ENCODE results near the gene CSNK1E.

CSNK1E gene

DNA sequence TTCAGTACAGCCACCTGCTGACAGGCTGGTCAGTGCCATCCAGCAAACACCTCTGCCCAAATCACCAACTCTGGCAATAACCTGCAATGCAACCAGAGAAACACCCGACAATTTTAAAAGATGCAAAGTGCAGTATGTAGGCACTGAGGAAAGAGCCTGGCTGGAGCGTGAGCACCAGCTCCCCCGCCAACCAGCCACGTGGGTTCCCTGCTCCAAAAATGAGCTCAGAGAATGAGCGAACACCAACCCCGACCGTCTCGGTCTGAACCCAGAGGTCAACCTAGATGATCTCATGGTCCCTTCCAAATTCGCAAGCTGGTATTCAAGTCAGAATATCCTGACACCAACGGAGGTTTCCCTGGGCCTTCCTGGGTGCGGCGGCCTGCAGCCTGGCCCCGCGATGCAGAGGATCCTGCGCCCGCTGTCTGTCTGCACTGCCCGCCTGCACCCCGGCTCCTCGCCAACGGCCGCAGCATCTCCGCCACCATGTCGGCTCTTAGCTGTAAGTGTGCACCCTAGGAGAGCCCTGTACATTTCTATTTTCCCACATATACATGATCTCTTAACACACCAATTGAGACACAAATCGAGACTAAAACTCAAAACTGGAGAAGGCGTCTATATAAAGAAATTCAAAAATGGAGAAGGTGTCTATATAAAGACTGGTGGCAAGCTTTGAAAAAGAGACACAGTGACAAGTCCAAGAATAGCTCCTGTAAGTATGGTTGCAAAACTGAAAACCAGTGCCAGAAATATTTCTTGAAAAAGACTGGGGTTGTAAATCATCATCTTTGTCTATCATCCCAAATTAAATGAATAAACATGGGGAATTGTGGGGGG lies 67.2 kb downstream of the CSNK1E start:
- Mint-ChIP-seq H3K27ac (no peak overlapping the region), H3K27me3 (ENCODE audit: low read depth) (no peaks in the 10 kb centered on the region), H3K4me3 (no peak overlapping the region), H3K36me3 (ENCODE audit: low read depth) (peaks cover 3% of the 10 kb centered on the region), H3K9me3 (no peaks in the 10 kb centered on the region), H3K4me1 (ENCODE audit: low read depth) (no peaks in the 10 kb centered on the region)
- no peak for DNase-seq (ENCODE audit: low spot score)

DNA sequence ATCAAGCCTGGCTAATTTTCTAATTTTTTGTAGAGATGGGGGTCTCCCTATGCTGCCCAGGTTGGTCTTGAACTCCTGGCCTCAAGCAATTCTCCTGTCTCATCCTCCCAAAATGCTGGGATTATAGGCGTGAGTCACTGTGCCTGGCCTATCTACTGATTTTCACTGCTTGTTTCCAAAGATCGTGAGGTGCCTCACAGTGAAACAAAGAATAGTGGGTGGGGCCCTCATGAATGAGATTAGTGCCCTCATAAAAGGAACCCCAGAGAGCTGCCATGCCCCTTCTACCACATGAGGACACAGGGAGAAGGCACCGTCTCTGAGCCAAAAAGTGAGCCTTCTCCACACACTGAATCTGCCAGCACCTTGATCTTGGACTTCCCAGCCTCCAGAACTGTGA lies 67.9 kb downstream of the CSNK1E start:
- no peaks in the 10 kb centered on the region for H3K9me3 Mint-ChIP-seq
- H3K27me3 Mint-ChIP-seq (ENCODE audit: low read depth) = no peaks in the 10 kb centered on the region
- peaks cover 3% of the 10 kb centered on the region for H3K36me3 Mint-ChIP-seq (ENCODE audit: low read depth)
- no peak overlapping the region for H3K4me3 Mint-ChIP-seq
- no peak for DNase-seq (ENCODE audit: low spot score)
- no peaks in the 10 kb centered on the region for H3K4me1 Mint-ChIP-seq (ENCODE audit: low read depth)
- H3K27ac Mint-ChIP-seq = no peak overlapping the region

DNA sequence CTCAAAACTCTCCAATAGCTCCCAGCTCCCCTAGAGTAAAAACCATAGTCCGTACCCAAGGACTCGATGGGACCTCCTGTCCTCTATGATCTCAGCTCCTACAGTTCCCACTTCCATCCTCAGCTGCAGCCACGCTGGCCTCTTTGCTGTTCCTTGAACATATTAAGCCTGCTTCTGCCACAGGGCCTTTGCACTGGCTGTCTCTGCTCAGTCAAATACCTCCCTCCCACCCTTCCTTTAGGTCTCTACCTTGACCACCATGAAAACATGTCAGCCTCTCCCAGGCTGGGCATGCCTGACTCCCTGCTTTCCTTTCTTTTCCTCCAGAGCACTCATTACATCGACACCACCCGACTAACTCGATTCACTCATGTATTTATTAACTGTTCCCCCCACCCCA lies 69.0 kb downstream of the CSNK1E start:
- no peaks in the 10 kb centered on the region for H3K4me1 Mint-ChIP-seq (ENCODE audit: low read depth)
- no peak for DNase-seq (ENCODE audit: low spot score)

DNA sequence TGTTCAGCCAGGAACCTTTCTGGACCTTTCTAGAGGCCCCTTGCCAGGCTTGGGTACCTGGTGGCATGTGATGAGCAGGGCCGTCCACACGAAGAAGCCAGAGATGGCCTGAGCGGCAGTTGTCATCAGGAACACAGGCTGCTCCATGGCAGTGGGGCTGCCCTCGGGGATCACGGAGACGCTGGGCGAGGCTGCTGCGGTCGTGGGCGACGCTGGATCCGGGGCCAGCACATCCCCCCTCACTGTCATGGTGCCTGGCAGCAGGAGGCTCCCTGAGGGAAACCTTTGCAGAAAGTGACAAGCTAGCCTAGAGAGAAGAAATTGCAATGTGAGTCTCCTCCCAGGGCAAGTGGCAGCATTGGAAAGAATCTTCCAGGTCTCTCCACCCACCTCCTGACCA lies 69.5 kb downstream of the CSNK1E start:
- Mint-ChIP-seq H3K4me3 (no peak overlapping the region), H3K9me3 (no peaks in the 10 kb centered on the region), H3K27me3 (ENCODE audit: low read depth) (no peaks in the 10 kb centered on the region), H3K27ac (no peak overlapping the region), H3K36me3 (ENCODE audit: low read depth) (peaks cover 3% of the 10 kb centered on the region), H3K4me1 (ENCODE audit: low read depth) (no peaks in the 10 kb centered on the region)
- DNase-seq (ENCODE audit: low spot score) = no peak

More for the DNA sequence above, 69.0 kb downstream of the CSNK1E start:
- no peak overlapping the region for H3K27ac Mint-ChIP-seq
- H3K36me3 Mint-ChIP-seq (ENCODE audit: low read depth) = peaks cover 3% of the 10 kb centered on the region
- H3K27me3 Mint-ChIP-seq (ENCODE audit: low read depth) = no peaks in the 10 kb centered on the region
- H3K9me3 Mint-ChIP-seq = no peaks in the 10 kb centered on the region
- H3K4me3 Mint-ChIP-seq = no peak overlapping the region

DNA sequence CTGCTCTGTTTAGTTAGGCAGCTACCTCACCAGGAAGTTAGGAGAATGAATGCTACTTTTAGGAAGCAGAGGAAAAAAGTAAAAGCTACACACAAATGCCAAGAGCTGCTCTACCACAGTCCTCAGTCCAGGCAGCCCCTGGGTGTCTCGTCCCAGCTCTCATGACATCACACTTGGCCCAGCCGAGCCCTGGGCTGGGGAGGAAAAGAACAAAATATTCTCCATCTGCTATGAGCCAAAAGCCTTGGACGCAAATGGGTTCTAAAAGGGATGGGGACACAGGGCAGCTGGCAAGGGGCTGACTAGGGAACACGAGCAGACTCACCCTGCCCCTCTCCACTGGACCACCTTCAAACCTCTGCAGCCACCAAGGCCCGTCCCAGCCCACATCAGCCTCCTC lies 70.5 kb downstream of the CSNK1E start:
- Mint-ChIP-seq H3K27me3 (ENCODE audit: low read depth) (no peaks in the 10 kb centered on the region), H3K9me3 (no peaks in the 10 kb centered on the region), H3K36me3 (ENCODE audit: low read depth) (peaks cover 3% of the 10 kb centered on the region), H3K4me3 (no peak overlapping the region), H3K4me1 (ENCODE audit: low read depth) (no peaks in the 10 kb centered on the region), H3K27ac (no peak overlapping the region)
- no peak for DNase-seq (ENCODE audit: low spot score)

DNA sequence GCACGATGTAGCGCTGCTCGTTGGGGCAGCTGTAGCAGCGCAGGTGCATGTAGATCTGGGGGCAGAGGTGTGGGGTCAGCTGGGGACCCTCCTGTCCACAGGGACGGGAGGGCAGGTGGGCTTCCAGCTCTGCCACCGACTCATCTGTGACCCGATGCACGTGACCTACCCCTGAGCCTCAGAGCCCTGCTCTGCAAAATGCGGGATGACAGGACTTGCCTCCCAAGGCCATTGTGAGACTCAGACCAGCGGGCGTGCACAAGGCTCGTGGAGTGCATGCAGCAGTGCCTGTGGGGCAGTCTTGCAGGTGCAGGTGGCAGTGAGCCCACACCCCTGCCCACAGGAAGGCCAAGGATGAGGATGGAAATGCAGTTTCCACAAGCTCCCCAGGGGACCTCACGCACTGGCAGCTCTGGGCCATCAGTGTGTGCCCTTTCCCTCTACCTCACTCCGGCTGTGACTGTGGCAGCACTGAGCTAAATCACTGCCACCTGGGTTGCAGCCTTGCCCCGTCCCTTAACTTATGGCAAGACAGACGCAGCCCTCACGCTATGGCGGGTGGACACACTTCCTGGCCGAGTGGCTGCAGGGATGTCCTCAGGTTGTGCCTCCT lies 71.1 kb downstream of the CSNK1E start:
- H3K36me3 Mint-ChIP-seq (ENCODE audit: low read depth) = peaks cover 3% of the 10 kb centered on the region

DNA sequence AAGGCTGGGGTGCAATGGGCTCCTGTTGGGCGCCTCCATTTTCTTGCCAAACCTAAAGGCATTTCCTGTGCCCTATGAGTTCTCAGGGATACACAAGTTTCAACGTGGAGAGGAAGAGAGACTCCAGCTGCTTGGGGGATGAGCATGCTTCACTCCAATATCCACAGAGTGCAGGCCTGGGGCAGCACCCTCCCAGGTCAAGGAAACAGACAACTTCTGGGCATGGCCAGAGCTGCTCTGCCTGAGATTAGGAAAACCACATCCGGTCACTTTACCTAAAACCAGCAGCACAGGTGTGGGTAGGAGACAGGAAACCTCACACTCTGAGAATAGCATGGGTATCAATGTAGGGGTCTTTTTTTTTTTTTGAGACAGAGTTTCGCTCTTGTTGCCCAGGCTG lies 73.1 kb downstream of the CSNK1E start:
- no peaks in the 10 kb centered on the region for H3K9me3 Mint-ChIP-seq
- no peak overlapping the region for H3K27ac Mint-ChIP-seq
- no peaks in the 10 kb centered on the region for H3K27me3 Mint-ChIP-seq (ENCODE audit: low read depth)

More for the DNA sequence above, 71.1 kb downstream of the CSNK1E start:
- no peak for DNase-seq (ENCODE audit: low spot score)
- Mint-ChIP-seq H3K4me3 (no peak overlapping the region), H3K4me1 (ENCODE audit: low read depth) (no peaks in the 10 kb centered on the region), H3K27ac (no peak overlapping the region), H3K27me3 (ENCODE audit: low read depth) (no peaks in the 10 kb centered on the region), H3K9me3 (no peaks in the 10 kb centered on the region)

DNA sequence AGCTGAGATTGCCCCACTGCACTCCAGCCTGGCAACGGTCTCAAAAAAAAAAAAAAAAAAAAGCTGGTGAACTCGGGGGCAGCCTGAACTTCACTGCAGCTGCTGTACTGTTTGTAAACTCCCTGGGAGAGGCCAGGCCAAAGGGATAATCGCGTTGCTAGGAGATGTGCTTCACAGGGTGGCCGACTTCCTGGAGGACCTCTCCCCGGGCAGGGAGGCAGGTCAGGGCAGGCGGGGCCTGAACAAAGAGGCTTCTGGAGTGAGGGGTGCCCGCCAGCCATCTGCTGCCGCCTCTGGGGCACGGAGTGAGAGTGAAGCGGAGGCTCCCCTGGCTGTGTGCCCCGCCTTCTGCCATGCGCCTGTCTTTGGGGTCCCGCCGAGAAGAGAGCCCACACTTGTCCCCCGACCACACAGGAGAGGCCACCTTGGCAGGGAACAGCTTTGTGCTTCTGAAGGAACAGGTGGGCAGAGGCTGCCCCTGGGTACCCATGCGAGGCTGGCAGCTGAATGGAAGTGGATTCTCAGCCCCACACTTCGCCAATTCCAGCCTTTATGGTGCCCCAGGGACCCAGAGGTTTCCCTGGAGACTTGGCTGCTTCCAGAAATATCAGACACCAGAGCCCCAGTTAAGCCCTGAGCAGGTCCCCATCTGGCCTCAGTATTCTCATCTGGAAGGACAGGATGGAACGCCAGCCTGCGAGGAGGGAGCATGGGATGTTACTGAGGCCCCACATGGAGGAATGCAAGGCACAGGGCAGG lies 74.0 kb downstream of the CSNK1E start:
- no peak for DNase-seq (ENCODE audit: low spot score)
- no peaks in the 10 kb centered on the region for H3K9me3 Mint-ChIP-seq
- no peak overlapping the region for H3K27ac Mint-ChIP-seq
- H3K36me3 Mint-ChIP-seq (ENCODE audit: low read depth) = no peaks in the 10 kb centered on the region
- H3K4me3 Mint-ChIP-seq = no peak overlapping the region
- no peaks in the 10 kb centered on the region for H3K27me3 Mint-ChIP-seq (ENCODE audit: low read depth)
- no peaks in the 10 kb centered on the region for H3K4me1 Mint-ChIP-seq (ENCODE audit: low read depth)

More for the DNA sequence above, 73.1 kb downstream of the CSNK1E start:
- Mint-ChIP-seq H3K4me3 (no peak overlapping the region), H3K36me3 (ENCODE audit: low read depth) (peaks cover 2% of the 10 kb centered on the region), H3K4me1 (ENCODE audit: low read depth) (no peaks in the 10 kb centered on the region)
- DNase-seq (ENCODE audit: low spot score) = no peak

DNA sequence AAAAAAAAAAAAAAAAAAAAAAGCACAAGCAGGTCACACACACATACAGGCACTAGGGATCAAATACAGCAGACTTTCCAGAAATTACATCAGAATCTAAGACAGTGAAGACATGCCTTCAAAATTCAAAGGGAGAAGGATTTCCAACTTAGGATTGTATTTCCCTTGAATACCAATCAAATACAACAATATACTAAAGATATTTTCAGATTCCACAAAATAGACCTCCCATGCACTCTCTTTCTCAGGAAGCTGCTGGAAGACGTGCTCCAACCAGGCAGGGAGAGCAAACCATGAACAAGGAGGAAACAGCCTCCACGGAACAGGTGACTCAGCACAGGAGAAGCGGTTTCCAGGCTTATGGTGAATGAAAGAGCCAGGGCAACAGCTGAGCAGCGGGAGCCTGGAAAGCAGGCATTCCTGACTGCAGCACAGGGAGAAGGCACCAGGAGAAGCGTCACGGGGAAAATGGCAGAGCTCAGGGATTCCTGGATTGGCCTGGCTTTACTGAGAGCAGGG lies 76.4 kb downstream of the CSNK1E start:
- Mint-ChIP-seq H3K27me3 (ENCODE audit: low read depth) (no peaks in the 10 kb centered on the region), H3K36me3 (ENCODE audit: low read depth) (no peaks in the 10 kb centered on the region), H3K9me3 (no peaks in the 10 kb centered on the region), H3K4me1 (ENCODE audit: low read depth) (no peaks in the 10 kb centered on the region), H3K4me3 (no peak overlapping the region), H3K27ac (no peak overlapping the region)
- no peak for DNase-seq (ENCODE audit: low spot score)
